B cell (primary cell): ENCODE data around the gene MYL7. TPM values are rescaled to one million over a fixed set of nuclear protein-coding genes. Genes with fewer than 3 reads are reported as not detected.

Source experiments
- ATAC-seq: fragments of 200-7000 bp; cut with Tn5 transposase; one replicate; pipeline ENCODE4 v1.10.0; 2021; ENCODE audit warnings: low read depth, mild to moderate bottlenecking, moderate number of reproducible peaks, moderate library complexity
- CTCF ChIA-PET: fragments of 350-600 bp; sonication (Branson Sonifier 250); formaldehyde crosslinking; loops from one replicate; lab custom pipeline; 2021; ENCODE audit warnings: antibody characterized with exemption, inconsistent platforms; lab: Charles Lee
- POLR2A ChIA-PET: fragments of 350-600 bp; sonication (Branson Sonifier 250); formaldehyde crosslinking; loops from one replicate; lab custom pipeline; 2021; ENCODE audit warnings: antibody characterized with exemption; lab: Charles Lee
- DNase-seq: peaks from one replicate; pipeline ENCODE4 v3.0.0; 2013
- H2AFZ ChIP-seq: 2 replicates; pipeline ENCODE4 v1.6.1; 2012; ENCODE audit warnings: mild to moderate bottlenecking, low read depth, low read length; ENCODE audit not compliant: insufficient read depth, poor library complexity, severe bottlenecking
- H3K27ac ChIP-seq, 2 donors: 1 replicate in 1 of 2; 2 replicates in 1 of 2; pipeline ENCODE4 v1.5.1; 2012 to 2013; ENCODE audit warnings: low read length in 2 of 2, mild to moderate bottlenecking in 2 of 2, moderate library complexity in 1 of 2
- H3K27me3 ChIP-seq, 4 experiments: fragments of 200-600 bp in 1 of 4; sonication (generic) in 1 of 4; replicated peaks in 1 of 4; 1 replicate in 2 of 4; 2 replicates in 2 of 4; pipeline versions ENCODE4 v1.6.1 to v1.7.0; 2013 to 2016; ENCODE audit warnings: low read length in 3 of 4, mild to moderate bottlenecking in 2 of 4, mixed read lengths in 1 of 4, moderate library complexity in 1 of 4; ENCODE audit not compliant: insufficient read depth in 4 of 4, control insufficient read depth in 3 of 4; ENCODE audit errors: control extremely low read depth in 1 of 4
- H3K36me3 ChIP-seq, 2 experiments: replicated peaks in 1 of 2; 1 replicate in 1 of 2; 2 replicates in 1 of 2; pipeline versions ENCODE4 v1.6.1 to v1.7.1; 2013; ENCODE audit warnings: low read length in 1 of 2; ENCODE audit not compliant: insufficient read depth in 2 of 2, control insufficient read depth in 1 of 2; ENCODE audit errors: control extremely low read depth in 1 of 2, extremely low read depth in 1 of 2
- H3K4me1 ChIP-seq, 2 donors: fragments of 200-600 bp in 1 of 2; sonication (generic) in 1 of 2; 1 replicate in 1 of 2; 2 replicates in 1 of 2; pipeline versions ENCODE4 v1.5.1 to v1.6.1; 2013 to 2017; ENCODE audit warnings: low read length in 2 of 2; ENCODE audit not compliant: control insufficient read depth in 2 of 2, insufficient read depth in 2 of 2
- H3K4me2 ChIP-seq: replicated peaks from 2 replicates; pipeline ENCODE3; 2012; ENCODE audit warnings: mild to moderate bottlenecking, low read depth, low read length; ENCODE audit not compliant: poor library complexity, severe bottlenecking
- H3K4me3 ChIP-seq, 5 experiments: fragments of 200-600 bp in 1 of 5; sonication (generic) in 1 of 5; 1 replicate in 3 of 5; 2 replicates in 2 of 5; pipeline versions ENCODE4 v1.5.1 to v1.7.0; 2011 to 2016; ENCODE audit warnings: low read length in 4 of 5, mild to moderate bottlenecking in 4 of 5, low read depth in 2 of 5, control low read depth in 1 of 5, moderate library complexity in 1 of 5; ENCODE audit not compliant: insufficient read depth in 1 of 5; ENCODE audit errors: control extremely low read depth in 1 of 5, extremely low read depth in 1 of 5
- H3K79me2 ChIP-seq: fragments of 200-600 bp; sonication (generic); one replicate; pipeline ENCODE4 v1.6.0; 2016; ENCODE audit warnings: low read length; ENCODE audit not compliant: control insufficient read depth, insufficient read depth
- H3K9ac ChIP-seq: fragments of 200-600 bp; sonication (generic); 2 replicates; pipeline ENCODE4 v1.6.1; 2017; ENCODE audit warnings: mild to moderate bottlenecking, low read length, moderate library complexity
- H3K9me3 ChIP-seq, 3 donors: one replicate each; pipeline versions ENCODE4 v1.6.1 to v1.7.1; 2013; ENCODE audit warnings: low read length in 2 of 3; ENCODE audit not compliant: control insufficient read depth in 2 of 3, insufficient read depth in 1 of 3; ENCODE audit errors: control extremely low read depth in 1 of 3
- H4K20me1 ChIP-seq: 2 replicates; pipeline ENCODE4 v1.6.0; 2012; ENCODE audit warnings: mild to moderate bottlenecking, low read length; ENCODE audit not compliant: insufficient read depth, control insufficient read depth, poor library complexity, severe bottlenecking
- H3K27ac Mint-ChIP-seq: one replicate; pipeline ENCODE4 v1.8.0; 2021; ENCODE audit warnings: mixed read lengths
- H3K27me3 Mint-ChIP-seq: one replicate; pipeline ENCODE4 v1.8.0; 2021; ENCODE audit warnings: mixed read lengths
- H3K4me1 Mint-ChIP-seq: one replicate; pipeline ENCODE4 v1.8.0; 2021; ENCODE audit warnings: mixed read lengths
- H3K4me3 Mint-ChIP-seq: one replicate; pipeline ENCODE4 v1.8.0; 2021; ENCODE audit warnings: mixed read lengths
- H3K9me3 Mint-ChIP-seq: one replicate; pipeline ENCODE4 v1.8.0; 2022; ENCODE audit warnings: mixed read lengths; ENCODE audit not compliant: insufficient read depth
- CTCF ChIP-seq: fragments of 200-600 bp; IDR thresholded peaks from one replicate; pipeline ENCODE4 v1.8.0; 2022; ENCODE audit warnings: antibody characterized with exemption, mild to moderate bottlenecking
- EZH2 ChIP-seq: IDR thresholded peaks from 2 replicates; pipeline ENCODE4 v1.6.1; 2012; ENCODE audit warnings: borderline replicate concordance, low read depth, mild to moderate bottlenecking, moderate library complexity, low read length; ENCODE audit not compliant: insufficient read depth, poor library complexity, severe bottlenecking
- WGBS: methylation state at CpG from one replicate; pipeline ENCODE4 v1.1.5; 2013; ENCODE audit warnings: missing lambda C conversion rate; ENCODE audit not compliant: insufficient coverage; 5-methylcytosine and 5-hydroxymethylcytosine counted together
- intact Hi-C: fragments of 100-400 bp; cut with micrococcal nuclease; formaldehyde crosslinking; loops from one replicate; pipeline ENCODE4 v1.10.0; 2022
- polyA plus RNA-seq: library from polyadenylated mRNA; depleted of rRNA; stranded (reverse); fragments of >200 nt; gene quantifications from 2 replicates; pipeline ENCODE4 v1.2.3, GENCODE V29; 2012
- total RNA-seq, 2 donors: library from RNA; stranded (reverse); fragments of 120-200 nt in 1 of 2; gene quantifications; 1 replicate in 1 of 2; 2 replicates in 1 of 2; pipeline versions ENCODE4 v1.2.3 to v1.2.4, GENCODE V29; 2013 to 2022

MYL7 gene
- total and polyA plus RNA-seq, 2 donors (not counting 1 experiment from before 2014, with no cell fraction given), result not detected

GRCh38 chr7:44144426-44144967 lies 3.4 kb upstream of the MYL7 start:
- no peaks in the 10 kb centered on the region for H3K9me3 ChIP-seq
- H3K79me2 ChIP-seq, result no peaks in the 10 kb centered on the region
- no peaks in the 10 kb centered on the region for H3K9me3 Mint-ChIP-seq
- TF ChIP-seq EZH2, result no peak
- no peak for TF ChIP-seq CTCF
- H3K4me1 Mint-ChIP-seq, result peaks cover 9% of the 10 kb centered on the region
- no peaks in the 10 kb centered on the region for H3K27me3 Mint-ChIP-seq
- WGBS, result 87% methylated on average over 5 of the region's 6 CpGs
- H3K4me3 ChIP-seq, result no peak overlapping the region
- ATAC-seq, result no peak
- no peak overlapping the region for H3K9ac ChIP-seq
- H4K20me1 ChIP-seq, result no peaks in the 10 kb centered on the region
- ChIA-PET POLR2A (interaction anchor here (0.6 kb wide), 1 partner anchor 48 kb away, joined by 4 read pairs; no protein-coding TSS in a partner anchor), CTCF (no interaction called here)
- peaks cover 13 to 17% of the 10 kb centered on the region in 2 donors for H3K4me1 ChIP-seq
- H3K4me3 Mint-ChIP-seq, result peak overlapping the region; percentile 47
- H2AFZ ChIP-seq, result no peak overlapping the region
- no peak for DNase-seq
- H3K4me2 ChIP-seq, result no peak overlapping the region
- no peak overlapping the region for H3K27ac ChIP-seq
- H3K27me3 ChIP-seq, result peaks cover 0 to 24% (median 6%) of the 10 kb centered on the region in 4 experiments
- no peaks in the 10 kb centered on the region for H3K36me3 ChIP-seq
- H3K27ac Mint-ChIP-seq, result no peak overlapping the region
- intact Hi-C loops, result no loop called here

- Histone ChIP-seq H3K9me3 (no peaks in the 10 kb centered on the region), H3K4me2 (no peak overlapping the region), H4K20me1 (no peaks in the 10 kb centered on the region), H2AFZ (no peak overlapping the region), H3K4me1 (peaks cover 13 to 17% of the 10 kb centered on the region in 2 donors), H3K36me3 (no peaks in the 10 kb centered on the region), H3K4me3 (no peak overlapping the region), H3K9ac (no peak overlapping the region), H3K27ac (no peak overlapping the region), H3K27me3 (peaks cover 0 to 24% (median 6%) of the 10 kb centered on the region in 4 experiments), H3K79me2 (no peaks in the 10 kb centered on the region)
- Mint-ChIP-seq H3K27me3 (no peaks in the 10 kb centered on the region), H3K27ac (no peak overlapping the region), H3K9me3 (no peaks in the 10 kb centered on the region), H3K4me1 (peaks cover 9% of the 10 kb centered on the region), H3K4me3 (peak overlapping the region; percentile 21)
- intact Hi-C loops, result no loop called here
- DNase-seq, result no peak
- TF ChIP-seq CTCF (no peak), EZH2 (no peak)
- 94% methylated on average over 4 of the region's 6 CpGs for WGBS
- ChIA-PET POLR2A (interaction anchor here (0.6 kb wide), 1 partner anchor 47 kb away, joined by 4 read pairs; no protein-coding TSS in a partner anchor), CTCF (no interaction called here)
- no peak for ATAC-seq
These were observed 2.6 kb upstream of the MYL7 start for GRCh38 chr7:44143646-44144250.
